A549 (cell line): ENCODE data around the gene LIPE. TPM values are rescaled to one million over a fixed set of nuclear protein-coding genes. Genes with fewer than 3 reads are reported as not detected.

ENCODE experiments used
- ATAC-seq, 2 experiments: fragments of 200-7000 bp in 1 of 2; fragments of >200 bp in 1 of 2; cut with Nextera tagmentation in 1 of 2; cut with Tn5 transposase in 1 of 2; 3 replicates each; pipeline versions ENCODE4 v1.8.0 to v1.9.1; 2018 to 2020; ENCODE audit warnings: mild to moderate bottlenecking in 1 of 2, moderate library complexity in 1 of 2
- CTCF ChIA-PET: fragments of 300-600 bp; sonication (Branson Sonifier 250); formaldehyde crosslinking; extraction: SDS; loops from one replicate; lab custom pipeline; 2021; ENCODE audit warnings: antibody characterized with exemption, inconsistent platforms; lab: Yijun Ruan, JAX
- POLR2A ChIA-PET: fragments of 350-600 bp; formaldehyde crosslinking; extraction: SDS; loops from one replicate; lab custom pipeline; 2021; ENCODE audit warnings: antibody characterized with exemption, inconsistent platforms; lab: Yijun Ruan, JAX
- DNase-seq, 2 experiments: peaks; one replicate each; pipeline versions ENCODE4 v3.0.0 to v3.0.0-alpha.2; 2011 to 2016; ENCODE audit warnings: low read depth in 1 of 2, low spot score in 1 of 2
- FAIRE-seq: peaks from 2 replicates; lab custom pipeline; 2011; peaks lifted over from hg19 to GRCh38; lab: Jason Lieb, UNC
- H3K27ac ChIP-seq, 2 experiments: fragments of >200 bp; sonication (Bioruptor Twin); formaldehyde crosslinking; 3 replicates each; pipeline ENCODE4 v1.5.1; 2016 to 2017
- H3K4me1 ChIP-seq: fragments of >200 bp; sonication (Bioruptor Twin); formaldehyde crosslinking; 3 replicates; pipeline ENCODE4 v1.6.1; 2016
- H3K4me2 ChIP-seq: fragments of >200 bp; sonication (Bioruptor Twin); formaldehyde crosslinking; 3 replicates; pipeline ENCODE4 v1.6.1; 2016
- H3K4me3 ChIP-seq: fragments of >200 bp; sonication (Bioruptor Twin); formaldehyde crosslinking; 3 replicates; pipeline ENCODE4 v1.5.1; 2016
- H3K9me3 ChIP-seq: fragments of >200 bp; sonication (Bioruptor Twin); formaldehyde crosslinking; 3 replicates; pipeline ENCODE4 v1.6.1; 2016
- BHLHE40 ChIP-seq: IDR thresholded peaks from 2 replicates; pipeline ENCODE4 v1.6.1; 2012; ENCODE audit warnings: low read depth, low read length, inconsistent platforms
- E2F6 ChIP-seq: IDR thresholded peaks from 2 replicates; pipeline ENCODE4 v1.6.1; 2012; ENCODE audit warnings: low read depth, borderline replicate concordance
- ESRRA ChIP-seq: fragments of 150-350 bp; IDR thresholded peaks from 2 replicates; pipeline ENCODE4 v1.6.1; 2014; ENCODE audit warnings: mild to moderate bottlenecking, low read length, borderline replicate concordance
- GATA3 ChIP-seq: IDR thresholded peaks from 2 replicates; pipeline ENCODE4 v1.6.1; 2012; ENCODE audit warnings: borderline replicate concordance
- HEYL ChIP-seq: fragments of 250-450 bp; sonication (Bioruptor Pico); IDR thresholded peaks from 2 replicates; pipeline ENCODE4 v1.8.0; 2021; ENCODE audit warnings: mild to moderate bottlenecking, moderate library complexity
- JUN ChIP-seq, 2 experiments: fragments of >200 bp; sonication (Bioruptor Twin); formaldehyde crosslinking; IDR thresholded peaks; 2 replicates in 1 of 2; 3 replicates in 1 of 2; pipeline ENCODE4 v1.6.1; 2016 to 2017
- KDM5A ChIP-seq: fragments of 200-600 bp; sonication (generic); IDR thresholded peaks from 2 replicates; pipeline ENCODE4 v1.6.1; 2016; ENCODE audit warnings: antibody characterized with exemption, mild to moderate bottlenecking
- MAX ChIP-seq: IDR thresholded peaks from 2 replicates; pipeline ENCODE4 v1.6.1; 2012
- NR3C1 ChIP-seq: fragments of >200 bp; sonication (Bioruptor Twin); formaldehyde crosslinking; IDR thresholded peaks from 3 replicates; pipeline ENCODE4 v1.6.1; 2017
- PBX3 ChIP-seq: IDR thresholded peaks from 2 replicates; pipeline ENCODE4 v1.6.1; 2012
- PHF8 ChIP-seq: fragments of 200-600 bp; sonication (generic); IDR thresholded peaks from 2 replicates; pipeline ENCODE4 v1.6.1; 2016; ENCODE audit warnings: low read depth, mild to moderate bottlenecking, antibody characterized with exemption, moderate library complexity, borderline replicate concordance
- POLR2A ChIP-seq: IDR thresholded peaks from 2 replicates; pipeline ENCODE4 v1.6.1; 2012; ENCODE audit warnings: mild to moderate bottlenecking, low read length
- RAD21 ChIP-seq, 2 experiments: fragments of >200 bp in 1 of 2; sonication (Bioruptor Twin) in 1 of 2; formaldehyde crosslinking in 1 of 2; IDR thresholded peaks in 1 of 2; conservative IDR thresholded peaks in 1 of 2; 2 replicates in 1 of 2; 3 replicates in 1 of 2; pipeline ENCODE4 v1.6.1; 2012 to 2018; ENCODE audit warnings: inconsistent platforms in 1 of 2
- RNF2 ChIP-seq: fragments of 200-600 bp; sonication (generic); IDR thresholded peaks from 2 replicates; pipeline ENCODE4 v1.6.1; 2016; ENCODE audit warnings: low read depth, mild to moderate bottlenecking, antibody characterized with exemption, moderate library complexity, borderline replicate concordance
- SMC3 ChIP-seq: fragments of >200 bp; sonication (Bioruptor Twin); formaldehyde crosslinking; IDR thresholded peaks from 3 replicates; pipeline ENCODE4 v1.6.1; 2018; ENCODE audit warnings: inconsistent platforms
- ZFP36 ChIP-seq: fragments of 450-650 bp; IDR thresholded peaks from 2 replicates; pipeline ENCODE4 v1.6.1; 2014; ENCODE audit warnings: borderline replicate concordance; ENCODE audit not compliant: partially characterized antibody
- WGBS: methylation state at CpG from one replicate; pipeline ENCODE4 v1.1.6; 2017; ENCODE audit errors: missing lambda C conversion rate; 5-methylcytosine and 5-hydroxymethylcytosine counted together
- polyA plus RNA-seq, 4 experiments: library from polyadenylated mRNA; depleted of rRNA in 3 of 4; stranded (reverse); fragments of >200 nt; fragmentation: RNase III in 1 of 4; extraction: RNeasy Plus Mini Kit Qiagen cat#74134 plus additional on column Dnase treatment in 1 of 4; gene quantifications; 2 replicates in 3 of 4; 3 replicates in 1 of 4; pipeline ENCODE4 v1.2.3, GENCODE V29; 2011 to 2017
- TF ChIP-seq, protein P1 (sequence below): fragments of >200 bp; sonication (Bioruptor Twin); formaldehyde crosslinking; IDR thresholded peaks from 3 replicates; pipeline ENCODE4 v1.5.1; 2016
- TF ChIP-seq, protein P2 (sequence below): fragments of 200-600 bp; sonication (generic); IDR thresholded peaks from 2 replicates; pipeline ENCODE4 v1.6.1; 2016; ENCODE audit warnings: antibody characterized with exemption, mild to moderate bottlenecking, moderate library complexity
- TF ChIP-seq, protein P3 (sequence below): fragments of >200 bp; sonication (Bioruptor Twin); formaldehyde crosslinking; IDR thresholded peaks from 3 replicates; pipeline ENCODE4 v1.6.1; 2016

LIPE gene
- polyA plus RNA-seq, 2 of the 4 experiments (the other 2 are of a cell fraction): 1.6 to 3.2 TPM

DNA sequence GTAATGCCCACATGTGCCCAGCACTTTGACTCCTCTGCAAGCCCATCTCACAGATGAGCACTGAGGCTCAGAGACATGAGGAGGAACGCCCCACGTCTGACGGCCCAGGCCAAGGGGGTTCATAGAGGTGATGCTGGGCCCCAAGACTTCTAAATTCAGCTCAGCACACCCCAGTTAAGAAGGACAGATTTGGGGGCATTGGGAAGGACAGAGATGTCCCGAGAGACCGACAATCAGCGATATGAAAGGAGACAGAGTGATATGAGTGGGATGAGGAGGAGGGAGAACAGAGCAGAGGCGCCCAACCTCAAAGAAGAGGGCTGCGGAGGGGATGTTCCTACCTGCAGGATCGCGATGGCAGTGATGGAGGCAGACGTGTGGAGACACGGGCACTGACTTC, 37.3 kb downstream of the LIPE start, which contains the start of gene CNFN (continued):
- TF ChIP-seq, protein P1, sequence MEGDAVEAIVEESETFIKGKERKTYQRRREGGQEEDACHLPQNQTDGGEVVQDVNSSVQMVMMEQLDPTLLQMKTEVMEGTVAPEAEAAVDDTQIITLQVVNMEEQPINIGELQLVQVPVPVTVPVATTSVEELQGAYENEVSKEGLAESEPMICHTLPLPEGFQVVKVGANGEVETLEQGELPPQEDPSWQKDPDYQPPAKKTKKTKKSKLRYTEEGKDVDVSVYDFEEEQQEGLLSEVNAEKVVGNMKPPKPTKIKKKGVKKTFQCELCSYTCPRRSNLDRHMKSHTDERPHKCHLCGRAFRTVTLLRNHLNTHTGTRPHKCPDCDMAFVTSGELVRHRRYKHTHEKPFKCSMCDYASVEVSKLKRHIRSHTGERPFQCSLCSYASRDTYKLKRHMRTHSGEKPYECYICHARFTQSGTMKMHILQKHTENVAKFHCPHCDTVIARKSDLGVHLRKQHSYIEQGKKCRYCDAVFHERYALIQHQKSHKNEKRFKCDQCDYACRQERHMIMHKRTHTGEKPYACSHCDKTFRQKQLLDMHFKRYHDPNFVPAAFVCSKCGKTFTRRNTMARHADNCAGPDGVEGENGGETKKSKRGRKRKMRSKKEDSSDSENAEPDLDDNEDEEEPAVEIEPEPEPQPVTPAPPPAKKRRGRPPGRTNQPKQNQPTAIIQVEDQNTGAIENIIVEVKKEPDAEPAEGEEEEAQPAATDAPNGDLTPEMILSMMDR: no peak
- TF ChIP-seq, protein P2, sequence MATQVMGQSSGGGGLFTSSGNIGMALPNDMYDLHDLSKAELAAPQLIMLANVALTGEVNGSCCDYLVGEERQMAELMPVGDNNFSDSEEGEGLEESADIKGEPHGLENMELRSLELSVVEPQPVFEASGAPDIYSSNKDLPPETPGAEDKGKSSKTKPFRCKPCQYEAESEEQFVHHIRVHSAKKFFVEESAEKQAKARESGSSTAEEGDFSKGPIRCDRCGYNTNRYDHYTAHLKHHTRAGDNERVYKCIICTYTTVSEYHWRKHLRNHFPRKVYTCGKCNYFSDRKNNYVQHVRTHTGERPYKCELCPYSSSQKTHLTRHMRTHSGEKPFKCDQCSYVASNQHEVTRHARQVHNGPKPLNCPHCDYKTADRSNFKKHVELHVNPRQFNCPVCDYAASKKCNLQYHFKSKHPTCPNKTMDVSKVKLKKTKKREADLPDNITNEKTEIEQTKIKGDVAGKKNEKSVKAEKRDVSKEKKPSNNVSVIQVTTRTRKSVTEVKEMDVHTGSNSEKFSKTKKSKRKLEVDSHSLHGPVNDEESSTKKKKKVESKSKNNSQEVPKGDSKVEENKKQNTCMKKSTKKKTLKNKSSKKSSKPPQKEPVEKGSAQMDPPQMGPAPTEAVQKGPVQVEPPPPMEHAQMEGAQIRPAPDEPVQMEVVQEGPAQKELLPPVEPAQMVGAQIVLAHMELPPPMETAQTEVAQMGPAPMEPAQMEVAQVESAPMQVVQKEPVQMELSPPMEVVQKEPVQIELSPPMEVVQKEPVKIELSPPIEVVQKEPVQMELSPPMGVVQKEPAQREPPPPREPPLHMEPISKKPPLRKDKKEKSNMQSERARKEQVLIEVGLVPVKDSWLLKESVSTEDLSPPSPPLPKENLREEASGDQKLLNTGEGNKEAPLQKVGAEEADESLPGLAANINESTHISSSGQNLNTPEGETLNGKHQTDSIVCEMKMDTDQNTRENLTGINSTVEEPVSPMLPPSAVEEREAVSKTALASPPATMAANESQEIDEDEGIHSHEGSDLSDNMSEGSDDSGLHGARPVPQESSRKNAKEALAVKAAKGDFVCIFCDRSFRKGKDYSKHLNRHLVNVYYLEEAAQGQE: no peak
- TF ChIP-seq ESRRA: no peak

GRCh38 chr19:42388851-42389489, 38.2 kb downstream of the LIPE start:
- ChIA-PET POLR2A (interaction anchor here (3.7 kb wide), 1 partner anchor 8 kb away, joined by 29 read pairs; no protein-coding TSS in a partner anchor), CTCF (interaction anchor here (1.0 to 14.1 kb wide), 7 partner anchors 10 to 92 kb away, joined by 3 to 288 read pairs (median 4); no protein-coding TSS in a partner anchor)
- Histone ChIP-seq H3K27ac (no peak overlapping the region), H3K4me1 (peaks cover 9% of the 10 kb centered on the region; the same call in 2 of the 3 replicates), H3K4me3 (no peak overlapping the region), H3K4me2 (no peak overlapping the region), H3K9me3 (no peaks in the 10 kb centered on the region)
- ATAC-seq (no peak), DNase-seq (no peak), FAIRE-seq (no peak)
- no peak for TF ChIP-seq HEYL
- 86% methylated on average over 19 of the region's 20 CpGs for WGBS

DNA sequence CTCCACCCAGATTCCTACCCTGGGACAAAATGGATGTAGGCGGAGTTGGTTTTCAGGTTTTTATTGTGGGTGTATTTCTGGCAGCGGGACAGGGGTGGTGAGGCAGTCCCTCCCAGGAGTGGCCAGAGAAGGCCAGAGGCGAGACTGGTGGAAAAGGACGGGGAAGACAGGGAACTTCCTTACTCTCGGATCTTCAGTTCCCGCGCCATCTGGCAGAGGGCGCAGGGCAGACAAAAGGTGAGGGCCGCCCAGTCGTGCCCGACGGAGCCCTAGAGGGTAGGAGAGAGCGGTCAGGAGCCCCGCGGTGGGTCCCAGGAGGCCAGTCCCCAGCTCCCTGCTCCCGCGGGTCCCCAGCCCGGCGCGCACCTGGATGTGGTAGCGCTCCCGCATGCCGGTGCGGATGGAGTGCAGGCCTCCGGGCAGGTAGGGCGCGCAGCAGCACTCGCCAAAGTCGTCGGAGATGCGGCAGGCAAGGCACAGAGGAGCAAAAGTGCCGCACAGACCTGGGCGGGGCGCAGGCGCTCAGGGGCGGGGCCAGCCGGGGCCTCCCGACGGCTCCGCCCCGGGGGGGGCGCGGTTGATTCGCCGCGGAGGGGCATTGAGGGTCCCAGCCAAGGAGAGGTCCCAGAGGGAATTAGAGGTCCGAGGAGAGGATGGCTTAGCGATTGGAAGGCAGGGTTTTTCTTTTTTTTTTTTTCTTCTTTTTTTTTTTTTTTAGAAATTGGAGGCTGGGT, 40.0 kb downstream of the LIPE start:
- Histone ChIP-seq H3K4me3 (peak overlapping the region; percentile 49), H3K27ac (peak overlapping the region; percentile 80 to 86), H3K4me2 (peak overlapping the region; percentile 68), H3K4me1 (peaks cover 9% of the 10 kb centered on the region; the same call in 2 of the 3 replicates), H3K9me3 (no peaks in the 10 kb centered on the region)
- ATAC-seq (peak; percentile 92 to 97), DNase-seq (peak; percentile 95 to 100), FAIRE-seq (peak; percentile 96)
- ChIA-PET CTCF (interaction anchor here (0.8 to 14.1 kb wide), 19 partner anchors 8 to 152 kb away, joined by 3 to 288 read pairs (median 5); no protein-coding TSS in a partner anchor), POLR2A (interaction anchor here (0.6 to 3.7 kb wide), 2 partner anchors 10 to 574 kb away, joined by 8 to 29 read pairs; no protein-coding TSS in a partner anchor)
- WGBS: under 1% methylated on average over 48 of the region's 48 CpGs
- TF ChIP-seq GATA3 (0 out of 2 replicates have a peak, but pooled peaks have one; percentile 16), RAD21 (conservative IDR thresholded peaks at IDR 0.05 in 1 of 2, IDR thresholded peaks at IDR 0.05 in 1 of 2) (peak; percentile 56 to 74), MAX (peak; percentile 89), RNF2 (no peak), NR3C1 (no peak), BHLHE40 (0 out of 2 replicates have a peak, but pooled peaks have one; percentile 4), ZFP36 (peak; percentile 16), KDM5A (no peak), PHF8 (peak; percentile 90), POLR2A (peak; percentile 98), SMC3 (peak; percentile 83), JUN (IDR thresholded peaks at IDR 0.05) (peak; percentile 96 to 97), PBX3 (peak; percentile 65), E2F6 (peak; percentile 90)
- TF ChIP-seq, protein P1: peak; percentile 93
- TF ChIP-seq, protein P3, sequence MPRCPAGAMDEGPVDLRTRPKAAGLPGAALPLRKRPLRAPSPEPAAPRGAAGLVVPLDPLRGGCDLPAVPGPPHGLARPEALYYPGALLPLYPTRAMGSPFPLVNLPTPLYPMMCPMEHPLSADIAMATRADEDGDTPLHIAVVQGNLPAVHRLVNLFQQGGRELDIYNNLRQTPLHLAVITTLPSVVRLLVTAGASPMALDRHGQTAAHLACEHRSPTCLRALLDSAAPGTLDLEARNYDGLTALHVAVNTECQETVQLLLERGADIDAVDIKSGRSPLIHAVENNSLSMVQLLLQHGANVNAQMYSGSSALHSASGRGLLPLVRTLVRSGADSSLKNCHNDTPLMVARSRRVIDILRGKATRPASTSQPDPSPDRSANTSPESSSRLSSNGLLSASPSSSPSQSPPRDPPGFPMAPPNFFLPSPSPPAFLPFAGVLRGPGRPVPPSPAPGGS: peak; percentile 97; the same call in 2 of the 3 replicates
